Heart left ventricle (tissue), 13 donors: ENCODE data around the gene HUNK.

Experiments
- POLR2A ChIP-seq, 2 donors: fragments of 450-650 bp; IDR thresholded peaks; one replicate each; pipeline ENCODE4 v1.6.1; 2017; ENCODE audit warnings: antibody characterized with exemption in 2 of 2, mild to moderate bottlenecking in 2 of 2, moderate library complexity in 2 of 2
- TF ChIP-seq, protein P1 (sequence below), 12 donors: fragments of 200-600 bp; sonication (generic) in 4 of 12; IDR thresholded peaks; one replicate each; pipeline versions ENCODE4 v1.5.0 to v1.8.0; 2018 to 2022; ENCODE audit warnings: antibody characterized with exemption in 12 of 12, mild to moderate bottlenecking in 5 of 12
- donor health status: ischemic (EF 13 %, LVEDD 7.1; RV severe dilation, severe dysfunction).
- donor health status: DM: no; HTN: yes; CAD: no.
- donor health status: DM: no; HTN: no; CAD: no.
- donor health status: ischemic (EF 25% LVEDD 6.9; RV normal size, moderate dysfunction).
- donor health status: ischemic (EF 25% LVEDD 5.7; RV mildly dilated, moderate dysfunction).
- donor health status: ischemic (EF 35%, LVEDD 5.7; RV mildly dilated, moderate dysfunction).
- donor health status: nonischemic (EF 11% LVEDD 7.7; RV severe dilation, severe dysfunction).
- donor health status: DM: yes; HTN: yes; CAD: no.
- donor health status: PGD.
- donor health status: ischemic (EF 29% LVEDD 5.4; RV normal size, mild dysfunction).
- donor health status: nonischemic (EF 23%, LVEDD 6.1; RV moderate dilation, normal function).

- no peak for TF ChIP-seq POLR2A (IDR thresholded peaks at IDR 0.05)
- TF ChIP-seq, protein P1, sequence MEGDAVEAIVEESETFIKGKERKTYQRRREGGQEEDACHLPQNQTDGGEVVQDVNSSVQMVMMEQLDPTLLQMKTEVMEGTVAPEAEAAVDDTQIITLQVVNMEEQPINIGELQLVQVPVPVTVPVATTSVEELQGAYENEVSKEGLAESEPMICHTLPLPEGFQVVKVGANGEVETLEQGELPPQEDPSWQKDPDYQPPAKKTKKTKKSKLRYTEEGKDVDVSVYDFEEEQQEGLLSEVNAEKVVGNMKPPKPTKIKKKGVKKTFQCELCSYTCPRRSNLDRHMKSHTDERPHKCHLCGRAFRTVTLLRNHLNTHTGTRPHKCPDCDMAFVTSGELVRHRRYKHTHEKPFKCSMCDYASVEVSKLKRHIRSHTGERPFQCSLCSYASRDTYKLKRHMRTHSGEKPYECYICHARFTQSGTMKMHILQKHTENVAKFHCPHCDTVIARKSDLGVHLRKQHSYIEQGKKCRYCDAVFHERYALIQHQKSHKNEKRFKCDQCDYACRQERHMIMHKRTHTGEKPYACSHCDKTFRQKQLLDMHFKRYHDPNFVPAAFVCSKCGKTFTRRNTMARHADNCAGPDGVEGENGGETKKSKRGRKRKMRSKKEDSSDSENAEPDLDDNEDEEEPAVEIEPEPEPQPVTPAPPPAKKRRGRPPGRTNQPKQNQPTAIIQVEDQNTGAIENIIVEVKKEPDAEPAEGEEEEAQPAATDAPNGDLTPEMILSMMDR (IDR thresholded peaks at IDR 0.05) = no peak
Observed at GRCh38 chr21:31901315-31901714, 28.5 kb downstream of the HUNK start.
